ENCODE results near the gene PILRB. TPM values are rescaled to one million over a fixed set of nuclear protein-coding genes. Genes with fewer than 3 reads are reported as not detected.
A peak's percentile ranks its signal among the peaks of the same experiment; 100 is the strongest.
"Not testable (repeated sequence)": the region's sequence is repeated elsewhere in the genome, so short reads cannot be mapped to it uniquely, and the experiment has no call there.

PILRB gene
- total RNA-seq, 6 experiments from 2014 or later, result 12.0 to 36.2 (median 22.7) TPM

- no CpG with 5 or more reads among the region's 8 CpGs for WGBS (ENCODE audit: insufficient coverage, low coverage, low lambda C conversion rate, missing lambda C conversion rate)
- TF ChIP-seq CTCF (IDR thresholded peaks at IDR 0.05) (no peak), POLR2A (IDR thresholded peaks at IDR 0.05) (no peak)
- Histone ChIP-seq H3K9me3 (no peaks in the 10 kb centered on the region), H3K4me1 (no peaks in the 10 kb centered on the region), H3K36me3 (peaks cover 0 to 86% (median 28%) of the 10 kb centered on the region in 4 donors), H3K27me3 (no peaks in the 10 kb centered on the region), H3K27ac (no peak overlapping the region), H3K4me3 (no peak overlapping the region)
- ATAC-seq, result no peak
- no peak for DNase-seq
- intact Hi-C loops (cut with DNase I), result no loop called here
Observed at GRCh38 chr7:100358857-100359212, 918 bp downstream of the PILRB start.

GRCh38 chr7:100360135-100360854 lies 2.4 kb downstream of the PILRB start:
- H3K27me3 ChIP-seq, result no peaks in the 10 kb centered on the region
- 70% methylated on average over 2 of the region's 3 CpGs for WGBS (ENCODE audit: insufficient coverage, low coverage, low lambda C conversion rate, missing lambda C conversion rate)
- no peaks in the 10 kb centered on the region for H3K4me1 ChIP-seq
- H3K36me3 ChIP-seq, result peaks cover 0 to 72% (median 27%) of the 10 kb centered on the region in 4 donors
- DNase-seq, result no peak
- H3K27ac ChIP-seq, result no peak overlapping the region
- no peak for TF ChIP-seq POLR2A (IDR thresholded peaks at IDR 0.05)
- no peak for TF ChIP-seq CTCF (IDR thresholded peaks at IDR 0.05)
- no peak overlapping the region for H3K4me3 ChIP-seq
- no peaks in the 10 kb centered on the region for H3K9me3 ChIP-seq
- no peak for ATAC-seq
- intact Hi-C loops (cut with DNase I), result no loop called here

GRCh38 chr7:100363098-100363497 lies 5.2 kb downstream of the PILRB start:
- no peak for ATAC-seq
- Histone ChIP-seq H3K36me3 (peaks cover 0 to 47% (median 17%) of the 10 kb centered on the region in 4 donors), H3K4me1 (no peaks in the 10 kb centered on the region), H3K9me3 (no peaks in the 10 kb centered on the region), H3K27ac (no peak overlapping the region), H3K4me3 (no peak overlapping the region), H3K27me3 (no peaks in the 10 kb centered on the region)
- DNase-seq, result no peak
- TF ChIP-seq CTCF (IDR thresholded peaks at IDR 0.05) (no peak), POLR2A (IDR thresholded peaks at IDR 0.05) (no peak)
- intact Hi-C loops (cut with DNase I), result no loop called here

GRCh38 chr7:100363797-100364196 lies 5.9 kb downstream of the PILRB start:
- DNase-seq; intact Hi-C loops (cut with DNase I); H3K4me3 ChIP-seq; H3K4me1 ChIP-seq; H3K27me3 ChIP-seq; H3K27ac ChIP-seq; ATAC-seq; H3K9me3 ChIP-seq: not testable (repeated sequence)
- 97% methylated on average over 6 of the region's 7 CpGs for WGBS (ENCODE audit: insufficient coverage, low coverage, low lambda C conversion rate, missing lambda C conversion rate)
- peaks cover 0 to 40% (median 17%) of the 10 kb centered on the region in 4 donors for H3K36me3 ChIP-seq

GRCh38 chr7:100364480-100364879 lies 6.6 kb downstream of the PILRB start:
- Histone ChIP-seq H3K36me3 (peaks cover 0 to 33% (median 13%) of the 10 kb centered on the region in 4 donors), H3K27me3 (no peaks in the 10 kb centered on the region), H3K4me3 (no peak overlapping the region), H3K27ac (no peak overlapping the region), H3K4me1 (no peaks in the 10 kb centered on the region), H3K9me3 (no peaks in the 10 kb centered on the region)
- peak in 1 of 3 donors; percentile 11 for DNase-seq
- intact Hi-C loops (cut with DNase I), result no loop called here
- TF ChIP-seq CTCF (IDR thresholded peaks at IDR 0.05) (no peak), POLR2A (IDR thresholded peaks at IDR 0.05) (no peak)
- ATAC-seq, result no peak
- 44% methylated on average over 4 of the region's 6 CpGs for WGBS (ENCODE audit: insufficient coverage, low coverage, low lambda C conversion rate, missing lambda C conversion rate)

- H3K36me3 ChIP-seq, result peaks cover 0 to 18% (median 7%) of the 10 kb centered on the region in 4 donors
- 95% methylated on average over 7 of the region's 7 CpGs for WGBS (ENCODE audit: insufficient coverage, low coverage, low lambda C conversion rate, missing lambda C conversion rate)
- H3K27me3 ChIP-seq; H3K9me3 ChIP-seq; H3K4me1 ChIP-seq; H3K27ac ChIP-seq; intact Hi-C loops (cut with DNase I); H3K4me3 ChIP-seq; ATAC-seq: not testable (repeated sequence)
- peak in 1 of 3 donors; percentile 40 for DNase-seq
Observed at GRCh38 chr7:100365998-100366367, 8.1 kb downstream of the PILRB start.

Measured in right lobe of liver (tissue), 6 donors.